HG03521 (cell line): ENCODE measurements around the gene VAV2.
"Not testable (repeated sequence)": the region's sequence is repeated elsewhere in the genome, so short reads cannot be mapped to it uniquely, and the experiment has no call there.

Source experiments
- ATAC-seq: cut with Tn5 transposase; IDR thresholded peaks from one replicate; pipeline ENCODE4 v1.9.1; 2021; ENCODE audit warnings: mild to moderate bottlenecking, moderate library complexity; ENCODE audit not compliant: unreplicated experiment

The VAV2 gene

DNA sequence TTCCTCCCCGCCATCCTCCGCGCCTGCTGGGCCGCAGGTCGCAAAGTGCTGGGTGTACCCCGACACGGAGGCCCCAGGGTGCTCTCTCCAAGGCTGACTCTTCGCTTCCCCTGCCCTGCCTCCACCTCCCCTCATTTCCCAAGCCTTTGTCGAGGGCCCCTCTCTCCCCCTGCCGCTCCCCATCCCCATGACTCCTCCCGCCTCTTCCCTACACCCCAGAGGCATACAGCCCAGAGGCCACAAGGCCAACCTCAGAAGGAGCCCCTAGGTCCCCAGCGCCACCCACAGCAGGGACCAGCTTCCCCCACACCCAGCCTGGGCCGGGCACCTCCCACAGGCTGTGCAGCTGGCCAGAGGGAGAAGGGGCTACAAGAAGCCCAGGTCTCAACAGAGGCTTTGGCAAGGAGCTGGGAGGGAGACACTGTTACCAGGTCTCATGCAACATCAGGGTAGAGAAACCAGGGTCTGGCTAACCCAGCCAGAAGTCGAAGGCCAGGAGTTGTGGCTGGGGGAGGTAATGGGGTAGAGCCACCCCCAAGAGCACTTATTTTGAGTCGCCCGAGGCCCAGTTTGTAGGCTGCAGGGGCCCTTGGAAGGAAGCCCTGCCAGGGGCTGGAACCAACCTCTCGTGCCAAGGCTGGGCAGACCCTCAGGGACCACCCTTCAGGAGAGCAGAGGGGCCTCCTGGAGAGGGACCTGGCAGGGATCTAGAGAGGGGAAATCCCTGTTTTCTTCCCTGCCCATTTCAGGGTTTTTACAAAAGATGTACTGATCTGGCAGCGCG is 229.4 kb downstream of the VAV2 start:
- no peak for ATAC-seq

DNA sequence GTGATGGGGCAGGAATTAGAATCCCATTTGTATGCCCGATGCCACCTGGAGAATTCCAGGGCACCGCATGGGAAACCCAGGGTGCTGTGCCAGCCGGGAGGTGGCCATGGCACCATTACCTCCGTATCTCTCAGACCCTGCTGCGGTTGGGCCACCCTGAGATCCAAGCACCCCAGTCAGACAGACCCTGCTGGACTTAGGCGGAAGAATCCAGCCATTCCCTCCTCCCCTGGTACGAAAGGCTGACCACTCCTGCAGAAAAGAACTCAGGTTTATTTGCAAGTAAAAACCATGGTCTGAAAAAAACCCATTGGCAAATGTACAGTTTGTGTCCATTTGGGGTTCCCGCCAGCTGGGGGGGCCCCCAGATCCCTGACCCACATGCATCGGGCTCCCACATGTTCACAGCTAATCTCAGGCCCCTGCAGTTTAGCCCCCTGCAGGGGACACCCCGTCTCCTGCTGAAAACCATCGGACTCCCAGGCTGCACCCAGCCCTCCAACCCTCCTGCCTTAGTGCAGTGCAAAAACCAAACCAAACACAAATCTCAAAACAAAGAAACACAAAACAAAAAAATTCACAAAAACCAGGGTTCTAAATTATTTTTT is 230.4 kb downstream of the VAV2 start:
- no peak for ATAC-seq

DNA sequence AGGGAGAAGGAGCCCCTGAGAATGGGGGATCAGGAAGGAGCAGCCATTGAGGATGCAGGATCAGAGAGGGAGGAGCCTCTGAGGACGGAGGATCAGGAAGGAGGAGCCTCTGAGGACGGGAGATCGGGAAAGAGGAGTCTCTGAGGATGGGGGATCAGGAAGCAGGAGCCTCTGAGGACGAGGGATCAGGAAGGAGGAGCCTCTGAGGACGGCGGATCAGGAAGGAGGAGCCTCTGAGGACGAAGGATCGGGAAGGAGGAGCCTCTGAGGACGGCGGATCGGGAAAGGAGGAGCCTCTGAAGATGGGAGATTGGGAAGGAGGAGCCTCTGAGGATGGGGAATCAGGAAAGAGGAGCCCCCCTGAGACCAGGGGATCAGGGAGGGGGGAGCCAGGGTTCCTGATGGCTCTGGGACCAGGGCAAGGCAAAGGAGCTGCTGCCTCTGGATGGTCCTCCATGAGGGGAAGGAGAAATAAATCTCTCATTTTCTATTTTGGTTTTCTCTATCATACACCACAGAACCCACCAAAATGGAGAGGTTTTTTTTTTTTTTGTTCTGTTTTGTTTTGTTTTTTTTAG is 231.3 kb downstream of the VAV2 start:
- no peak for ATAC-seq

DNA sequence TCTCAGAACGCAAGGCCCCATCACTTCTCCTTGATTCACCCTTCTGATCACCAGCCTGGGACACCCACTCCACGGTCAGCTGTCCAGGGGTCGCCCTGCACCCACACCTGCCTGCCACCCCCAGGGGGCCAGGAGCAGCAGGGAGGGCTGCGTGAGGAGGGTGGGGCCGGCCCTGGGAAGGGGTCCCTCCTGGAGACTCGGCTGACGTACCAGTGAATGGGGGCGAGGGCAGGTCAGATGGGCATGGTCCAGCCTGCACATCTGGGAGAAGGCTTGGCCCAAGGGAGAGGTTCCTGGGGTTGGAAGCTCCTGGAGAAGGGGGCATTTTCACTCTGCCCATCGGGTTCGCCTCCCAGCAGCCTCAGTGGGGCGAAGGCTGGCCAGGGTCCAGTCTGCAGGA is 232.2 kb downstream of the VAV2 start:
- no peak for ATAC-seq

DNA sequence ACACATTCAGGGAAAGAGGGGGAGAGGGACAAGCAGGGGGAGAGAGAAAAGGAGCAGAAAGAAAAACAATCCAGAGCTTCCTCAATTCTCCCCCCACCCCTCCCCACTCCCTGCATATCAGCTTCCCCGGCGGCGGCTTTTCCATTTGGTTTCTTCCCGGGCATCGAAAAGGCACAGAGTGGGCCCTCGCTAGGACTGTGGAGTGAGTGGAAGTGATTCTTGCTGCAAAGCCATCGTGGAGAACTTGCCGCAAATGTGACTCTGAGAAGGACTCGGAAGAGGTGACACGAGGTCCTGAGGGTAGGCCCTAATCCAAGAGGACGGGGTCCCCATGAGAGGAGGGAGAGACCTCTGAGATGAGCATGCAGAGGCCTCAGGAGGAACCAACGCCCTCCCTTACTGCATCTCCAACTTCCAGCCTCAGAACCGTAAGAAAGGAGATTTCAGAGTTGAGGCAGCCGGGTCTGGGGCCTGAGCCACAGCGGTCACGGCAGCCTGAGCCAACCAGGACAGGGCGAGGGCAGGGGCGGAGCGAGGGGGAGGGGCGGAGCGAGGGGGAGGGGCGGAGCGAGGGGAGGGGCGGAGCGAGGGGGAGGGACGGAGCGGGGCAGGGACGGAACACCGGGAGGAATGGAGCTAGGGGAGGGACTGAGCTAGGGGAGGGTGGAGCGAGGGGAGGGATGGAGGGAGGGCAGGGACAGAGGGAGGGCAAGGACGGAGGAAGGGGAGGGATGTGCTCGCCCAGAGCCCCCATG is 232.8 kb downstream of the VAV2 start:
- ATAC-seq: no peak

DNA sequence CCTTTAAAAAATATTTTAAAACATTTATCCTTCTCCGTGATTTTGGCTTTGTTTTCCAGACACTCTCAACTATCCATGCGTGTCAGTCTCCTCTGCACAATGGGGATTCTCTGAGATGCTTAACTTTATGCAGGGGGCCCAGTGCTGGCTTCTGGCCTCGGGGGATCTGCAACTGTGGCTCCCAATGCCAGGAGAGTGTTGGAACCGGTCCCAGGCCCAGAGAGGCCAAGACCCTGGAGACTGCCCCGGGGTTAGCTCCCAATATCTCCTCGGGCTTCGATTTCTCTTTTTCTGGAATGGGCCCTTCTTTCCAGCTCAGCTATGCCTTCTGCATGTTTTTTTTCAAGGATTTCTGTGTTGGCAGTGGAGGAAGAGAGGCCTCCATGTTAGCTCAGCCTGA is 233.9 kb downstream of the VAV2 start:
- ATAC-seq: no peak

DNA sequence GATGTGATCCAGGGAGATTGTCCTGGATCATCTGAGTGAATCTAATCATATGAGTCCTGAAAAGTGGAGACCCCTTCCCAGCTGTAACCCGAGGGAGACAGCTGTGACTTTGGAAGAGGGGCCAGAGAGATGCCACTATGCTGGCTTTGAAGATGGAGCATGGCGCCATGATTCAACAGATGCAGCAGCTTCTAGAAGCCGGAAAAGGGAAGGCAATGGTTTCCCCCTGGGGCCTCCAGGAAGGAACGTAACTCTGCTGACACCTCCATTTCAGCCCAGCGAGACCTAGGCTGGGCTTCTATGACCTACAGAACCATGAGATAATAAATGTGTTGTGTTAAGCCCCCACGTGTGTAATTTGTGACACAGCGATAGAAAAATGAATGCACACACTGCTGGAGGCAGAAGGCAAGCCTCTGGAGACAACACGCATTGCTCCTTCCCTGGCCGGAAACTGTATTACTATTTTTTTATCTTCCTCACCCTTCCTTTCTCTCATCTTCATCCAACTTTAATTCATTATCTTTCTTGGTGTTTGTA is 237.4 kb downstream of the VAV2 start:
- no peak for ATAC-seq

DNA sequence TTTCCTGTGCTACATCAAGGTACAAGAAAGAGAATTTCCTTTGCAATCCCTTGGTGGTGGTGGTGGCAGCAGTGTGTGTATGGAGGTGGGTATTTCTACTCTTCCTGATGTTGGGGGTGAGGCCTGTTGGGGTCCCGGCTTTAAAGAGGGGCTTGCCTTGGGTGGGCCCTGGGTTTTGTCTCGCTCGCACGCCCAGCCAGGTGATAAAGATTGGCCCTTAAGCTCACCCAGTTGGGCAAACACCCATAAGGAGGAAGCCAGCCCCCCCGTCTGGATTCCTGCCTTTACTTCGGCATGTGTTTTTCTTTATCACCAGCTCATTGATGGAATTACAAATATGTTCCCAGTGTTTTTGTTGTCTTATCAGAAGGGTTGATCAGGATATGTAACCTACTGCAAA is 237.9 kb downstream of the VAV2 start:
- ATAC-seq: no peak

DNA sequence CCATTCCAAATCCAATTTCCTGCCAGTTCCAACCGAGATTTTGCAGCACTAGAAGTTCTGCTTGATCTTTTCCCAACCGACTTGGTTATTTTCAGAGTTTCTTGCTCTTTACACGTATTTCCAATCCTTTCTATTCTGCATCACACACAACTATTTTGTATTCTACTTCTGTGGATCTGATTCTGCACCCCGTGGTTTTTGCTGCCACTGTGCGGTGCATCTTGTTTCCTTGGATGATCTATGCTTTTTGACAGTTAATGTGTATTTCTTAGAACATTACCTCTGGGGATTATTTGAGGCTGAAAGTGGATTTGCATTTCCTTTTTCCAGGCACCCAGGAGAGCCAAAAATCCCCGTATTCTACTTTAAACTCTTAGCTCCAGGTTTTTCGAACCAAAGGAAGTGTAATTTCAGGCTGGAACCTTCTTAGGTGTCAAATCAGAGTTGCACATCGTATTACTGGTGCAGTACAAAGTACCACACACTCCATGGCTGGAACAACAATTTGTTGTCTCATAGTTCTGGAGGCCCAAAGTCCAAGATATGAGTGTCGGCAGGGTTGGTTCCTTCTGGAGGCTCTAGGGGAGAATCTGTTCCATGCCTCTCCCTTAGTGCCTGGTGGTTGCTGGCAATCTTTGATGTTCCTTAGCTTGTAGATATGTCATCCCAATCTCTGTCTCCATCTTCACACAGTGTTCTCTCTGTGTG is 239.2 kb downstream of the VAV2 start:
- ATAC-seq: no peak

DNA sequence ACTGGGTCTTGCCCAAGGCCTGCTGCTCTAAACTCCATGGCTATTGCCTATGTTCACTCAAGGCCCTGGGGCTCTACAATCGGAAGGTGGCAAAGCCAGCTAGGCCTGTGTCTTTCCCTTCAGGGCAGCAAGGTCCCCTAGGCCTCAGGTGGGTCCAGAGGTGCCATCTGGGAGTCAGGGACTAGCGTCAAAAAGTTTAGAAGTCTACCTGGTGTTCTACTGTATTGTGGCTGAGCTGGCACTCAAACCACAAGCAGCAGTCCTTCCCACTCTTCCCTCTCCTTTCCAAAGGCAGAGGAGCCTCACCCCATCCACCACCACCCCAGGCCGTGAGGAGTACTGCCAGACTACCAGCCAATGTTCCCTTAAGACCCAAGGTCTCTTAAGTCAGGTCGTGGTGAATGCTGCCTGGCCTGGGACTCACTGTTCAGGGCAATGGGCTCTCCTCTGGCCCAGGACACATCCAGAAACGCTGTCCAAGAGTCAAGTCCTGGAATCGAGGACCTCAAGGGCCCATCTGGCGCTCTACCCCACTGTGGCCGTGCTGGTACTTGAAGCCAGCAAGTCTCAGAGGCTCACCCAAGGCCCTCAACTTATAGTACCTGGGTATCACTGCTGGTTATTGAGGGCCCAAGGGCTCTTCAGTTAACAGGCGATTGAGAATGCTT is 241.0 kb downstream of the VAV2 start:
- no peak for ATAC-seq

DNA sequence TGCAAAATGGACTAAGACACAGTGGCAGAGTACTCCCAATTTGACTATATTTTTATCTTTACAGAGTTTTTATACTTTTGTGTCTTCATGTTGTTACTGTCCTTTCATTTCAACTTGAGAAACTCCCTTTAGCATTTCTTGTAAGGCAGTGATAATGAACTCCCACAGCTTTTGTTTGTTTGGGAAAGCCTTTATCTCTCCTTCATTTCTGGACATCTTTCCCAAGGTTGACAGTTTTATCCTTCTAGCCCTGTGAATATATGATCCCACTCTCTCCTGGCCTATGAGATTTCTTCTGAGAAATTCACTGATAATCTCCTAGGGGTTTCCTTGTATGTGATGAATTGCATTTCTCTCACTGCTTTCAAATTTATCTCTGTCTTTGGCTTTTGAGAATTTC is 244.8 kb downstream of the VAV2 start:
- ATAC-seq: no peak

DNA sequence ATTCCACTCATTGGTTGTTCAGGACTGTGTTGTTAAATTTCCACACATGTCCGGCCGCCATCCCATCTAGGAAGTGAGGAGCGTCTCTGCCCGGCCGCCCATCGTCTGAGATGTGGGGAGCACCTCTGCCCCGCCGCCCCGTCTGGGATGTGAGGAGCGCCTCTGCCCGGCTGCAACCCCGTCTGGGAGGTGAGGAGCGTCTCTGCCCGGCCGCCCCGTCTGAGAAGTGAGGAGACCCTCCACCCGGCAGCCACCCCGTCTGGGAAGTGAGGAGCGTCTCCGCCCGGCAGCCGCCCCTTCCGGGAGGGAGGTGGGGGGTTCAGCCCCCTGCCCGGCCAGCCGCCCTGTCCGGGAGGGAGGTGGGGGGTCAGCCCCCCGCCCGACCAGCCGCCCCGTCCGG is 247.6 kb downstream of the VAV2 start:
- not testable (repeated sequence) for ATAC-seq

DNA sequence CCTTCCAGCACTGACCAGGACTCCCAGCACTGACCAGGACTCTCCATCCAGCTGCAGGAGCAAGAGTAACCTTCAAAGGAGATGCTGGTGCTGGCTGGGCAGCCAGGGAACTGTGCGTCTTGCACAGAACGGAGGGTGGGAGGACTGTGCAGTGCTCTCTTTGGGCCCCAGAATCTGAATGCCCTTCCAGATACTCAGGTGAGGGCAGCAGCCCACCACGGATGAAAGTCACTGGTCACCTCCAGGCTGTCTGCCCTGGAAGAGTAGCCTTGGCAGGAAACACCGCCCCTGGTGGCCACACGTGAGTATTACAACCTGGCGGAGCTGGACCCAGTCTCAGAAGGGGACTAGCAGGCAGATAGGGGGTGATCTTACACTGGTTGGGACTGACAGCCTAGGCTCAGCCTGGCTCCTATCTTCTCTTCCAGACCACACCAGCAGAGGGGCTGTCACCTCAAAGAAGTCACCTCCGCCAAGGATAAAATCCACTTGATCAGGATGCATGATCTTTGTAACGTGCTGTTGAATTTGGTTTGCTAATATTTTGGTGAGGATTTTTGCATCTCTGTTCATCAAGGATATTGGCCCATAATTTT is 249.2 kb downstream of the VAV2 start:
- no peak for ATAC-seq

DNA sequence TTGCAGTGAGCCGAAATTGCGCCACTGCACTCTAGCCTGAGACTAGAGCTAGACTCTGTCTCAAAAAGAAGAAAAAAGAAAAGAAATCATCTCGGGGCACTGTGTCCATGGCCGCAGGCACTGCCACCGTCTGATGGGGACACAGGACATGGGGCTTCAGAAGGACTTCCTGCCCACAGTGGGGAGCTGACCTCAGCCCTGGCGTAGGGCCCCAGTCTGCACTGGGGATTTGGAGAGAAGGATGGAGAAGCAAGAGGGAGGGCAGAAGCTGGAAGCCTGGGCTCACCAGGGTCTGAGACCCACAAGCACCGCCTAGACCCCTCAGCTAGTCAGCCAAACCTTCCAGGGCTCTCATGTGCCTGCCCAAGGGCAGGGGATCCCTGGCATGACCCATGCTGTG is 249.9 kb downstream of the VAV2 start:
- no peak for ATAC-seq

DNA sequence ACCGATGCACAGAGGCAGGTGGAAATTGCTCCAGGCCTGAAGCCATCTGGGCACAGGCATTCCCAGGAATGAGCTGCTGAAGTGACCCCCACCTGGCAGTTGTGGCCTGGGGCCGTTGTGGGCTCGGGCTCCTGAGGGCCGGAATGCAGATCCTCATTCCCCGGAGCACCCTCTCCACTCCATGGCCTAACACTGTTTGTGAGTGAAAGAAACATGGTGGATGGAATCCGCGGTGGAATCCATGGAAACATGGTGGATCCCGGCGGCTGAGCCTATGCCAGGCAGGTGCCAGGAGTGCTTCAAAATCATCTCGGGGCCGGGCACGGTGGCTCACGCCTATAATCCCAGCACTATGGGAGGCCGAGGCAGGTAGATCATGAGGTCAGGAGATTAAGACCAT is 250.4 kb downstream of the VAV2 start:
- no peak for ATAC-seq

DNA sequence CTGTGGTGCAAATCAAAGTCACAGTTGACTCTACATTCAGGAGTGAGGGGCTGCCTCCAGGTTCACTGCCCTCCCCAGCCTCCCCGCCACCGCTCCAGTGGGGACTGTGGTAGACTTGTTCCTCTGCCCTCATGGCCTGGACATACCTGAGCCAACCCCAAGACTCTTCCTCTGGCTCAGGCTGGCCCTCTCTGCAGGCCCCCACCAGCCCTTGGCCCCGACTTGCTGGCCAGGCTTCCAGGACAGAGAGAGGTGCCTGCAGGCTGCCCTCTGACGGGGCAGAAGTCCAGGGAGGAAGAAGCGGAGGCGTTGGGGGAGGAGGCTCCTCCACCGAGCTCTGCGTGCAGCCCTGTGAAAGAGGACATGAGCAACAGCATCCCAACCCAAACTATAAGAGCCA is 251.2 kb downstream of the VAV2 start:
- no peak for ATAC-seq

DNA sequence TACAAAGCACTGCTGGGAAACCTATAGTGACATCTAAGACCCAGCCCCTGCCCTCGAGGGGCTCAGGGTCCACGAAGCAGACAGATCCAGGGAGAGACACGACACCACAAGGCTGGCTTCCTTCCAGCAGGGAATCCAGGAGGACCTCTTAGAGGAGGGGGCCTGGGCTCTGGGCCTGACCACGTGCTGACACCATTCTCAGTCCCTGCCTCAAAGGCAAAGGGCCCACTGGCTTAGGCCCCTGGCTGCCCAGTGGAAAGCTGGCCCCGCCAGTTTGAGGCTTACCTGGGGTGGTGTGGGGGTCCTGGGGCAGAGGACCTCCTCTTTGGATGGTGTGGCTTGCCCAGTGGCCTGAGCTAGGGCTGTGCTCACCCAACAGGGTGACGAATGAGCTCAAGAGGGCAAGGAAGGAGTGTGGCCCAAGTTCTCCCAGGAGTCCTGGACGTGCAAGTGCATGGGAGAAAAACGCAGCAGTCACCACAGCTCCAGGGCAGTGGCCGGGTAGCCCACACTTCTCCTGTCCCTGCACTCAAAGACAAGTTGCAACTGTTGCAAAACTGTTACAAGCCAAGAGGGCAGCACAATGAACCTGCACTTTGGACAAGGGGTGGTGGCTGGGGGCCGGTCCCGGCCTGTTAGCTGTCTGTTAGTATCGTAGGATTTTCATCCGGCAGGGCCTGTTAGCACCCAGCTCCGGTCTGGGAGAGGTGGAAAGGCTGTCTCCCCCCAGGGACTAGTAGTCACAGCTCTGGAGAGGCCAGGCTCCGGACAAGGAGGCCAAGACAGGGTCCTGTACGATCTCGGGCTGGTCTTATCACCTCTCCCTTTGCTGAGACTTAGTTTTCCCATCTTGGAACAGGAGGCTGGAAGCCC is 252.5 kb downstream of the VAV2 start:
- no peak for ATAC-seq

DNA sequence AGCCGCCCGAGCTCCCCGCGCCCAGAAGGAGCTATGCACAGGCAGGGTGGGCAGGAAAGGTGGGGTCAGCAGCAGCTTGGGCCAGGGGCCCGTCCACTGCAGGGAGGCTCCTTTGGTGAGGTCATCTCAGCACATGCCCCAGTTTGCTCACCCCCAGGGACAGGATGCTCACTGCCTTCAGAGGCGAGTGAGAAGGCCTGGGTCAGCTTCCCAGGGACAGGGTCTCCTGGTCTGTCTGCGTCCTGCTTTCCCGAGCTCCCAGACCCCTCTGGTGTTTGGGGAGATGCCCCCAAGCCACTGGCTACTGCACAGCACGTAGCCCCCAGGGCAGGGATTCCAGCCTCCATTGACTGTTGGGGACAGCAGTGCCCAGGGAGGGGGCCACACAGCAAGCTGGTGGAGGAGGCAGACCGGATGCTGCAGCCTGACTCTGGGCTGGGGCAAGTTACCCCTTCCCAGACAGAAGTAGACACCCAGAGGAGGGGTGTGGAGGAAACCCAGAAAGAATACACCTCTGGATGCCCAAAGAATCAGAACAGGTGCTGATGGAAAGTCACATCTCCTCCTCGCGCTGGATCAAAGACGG is 253.4 kb downstream of the VAV2 start:
- no peak for ATAC-seq
